G401.6 (cell line): ENCODE results near the gene IPO11.
A peak's percentile ranks its signal among the peaks of the same experiment; 100 is the strongest.

Experiments
- FAIRE-seq: peaks from 2 replicates; lab custom pipeline; 2012; peaks lifted over from hg19 to GRCh38; lab: Jason Lieb, UNC

Gene IPO11

GRCh38 chr5:62572918-62573514, 160.5 kb downstream of the IPO11 start:
- no peak for FAIRE-seq

GRCh38 chr5:62574599-62574998, 162.0 kb downstream of the IPO11 start:
- no peak for FAIRE-seq

- no peak for FAIRE-seq
Measured at GRCh38 chr5:62575066-62575465, 162.5 kb downstream of the IPO11 start.

- no peak for FAIRE-seq
Measured at GRCh38 chr5:62575489-62575888, 162.9 kb downstream of the IPO11 start.

- FAIRE-seq = no peak
Measured at GRCh38 chr5:62576570-62577170, 164.1 kb downstream of the IPO11 start.

- peak; percentile 68 for FAIRE-seq
Measured at GRCh38 chr5:62577488-62577887, 164.9 kb downstream of the IPO11 start.

- no peak for FAIRE-seq
Measured at GRCh38 chr5:62578540-62578939, 166.0 kb downstream of the IPO11 start, which contains the start of gene LRRC70. Gene LRRC70 (plus strand): TSS chr5:62578819. CDS start chr5:62579439, 620 bp downstream.

GRCh38 chr5:62579761-62580160, 167.2 kb downstream of the IPO11 start:
- no peak for FAIRE-seq

- no peak for FAIRE-seq
Measured at GRCh38 chr5:62581836-62582597, 169.5 kb downstream of the IPO11 start.

GRCh38 chr5:62584391-62584790, 171.8 kb downstream of the IPO11 start:
- FAIRE-seq = no peak

- no peak for FAIRE-seq
Measured at GRCh38 chr5:62585306-62585705, 172.7 kb downstream of the IPO11 start.

GRCh38 chr5:62585751-62586150, 173.2 kb downstream of the IPO11 start:
- FAIRE-seq = no peak

GRCh38 chr5:62587737-62588136, 175.2 kb downstream of the IPO11 start:
- FAIRE-seq = no peak

GRCh38 chr5:62588668-62589067, 176.1 kb downstream of the IPO11 start:
- FAIRE-seq = no peak

- FAIRE-seq = no peak
Measured at GRCh38 chr5:62589504-62589903, 176.9 kb downstream of the IPO11 start.

- FAIRE-seq = no peak
Measured at GRCh38 chr5:62590387-62590786, 177.8 kb downstream of the IPO11 start.

GRCh38 chr5:62592558-62592957, 180.0 kb downstream of the IPO11 start:
- no peak for FAIRE-seq

- FAIRE-seq = no peak
Measured at GRCh38 chr5:62593331-62593730, 180.8 kb downstream of the IPO11 start.

GRCh38 chr5:62594364-62594984, 181.9 kb downstream of the IPO11 start:
- no peak for FAIRE-seq

- FAIRE-seq = no peak
Measured at GRCh38 chr5:62596096-62596495, 183.5 kb downstream of the IPO11 start.

- FAIRE-seq = no peak
Measured at GRCh38 chr5:62596691-62597090, 184.1 kb downstream of the IPO11 start.

GRCh38 chr5:62597314-62597713, 184.8 kb downstream of the IPO11 start:
- no peak for FAIRE-seq
